GM19239 (cell line): ENCODE data around the gene FAM174C.
A peak's percentile ranks its signal among the peaks of the same experiment; 100 is the strongest.

ENCODE experiments used
- DNase-seq: peaks from one replicate; pipeline ENCODE4 v3.0.0; 2011; ENCODE audit warnings: low spot score; ENCODE audit not compliant: insufficient read length
- FAIRE-seq: peaks from 2 replicates; lab custom pipeline; 2011; peaks lifted over from hg19 to GRCh38; lab: Jason Lieb, UNC

Gene FAM174C

GRCh38 chr19:1259876-1260748 is 15.2 kb upstream of the FAM174C start:
- no peak for DNase-seq
- FAIRE-seq: peak; percentile 47

GRCh38 chr19:1260749-1261537 is 14.4 kb upstream of the FAM174C start:
- DNase-seq (peak; percentile 92), FAIRE-seq (peak; percentile 90)

- FAIRE-seq (no peak), DNase-seq (no peak)
Measured at GRCh38 chr19:1261538-1261797, 13.9 kb upstream of the FAM174C start.

- DNase-seq: no peak
- no peak for FAIRE-seq
Measured at GRCh38 chr19:1261798-1262622, 13.3 kb upstream of the FAM174C start.

GRCh38 chr19:1262623-1263123 is 12.7 kb upstream of the FAM174C start:
- no peak for FAIRE-seq
- DNase-seq: no peak

- peak; percentile 68 for FAIRE-seq
- DNase-seq: no peak
Measured at GRCh38 chr19:1263188-1263587, 12.1 kb upstream of the FAM174C start.

GRCh38 chr19:1264801-1265614 is 10.3 kb upstream of the FAM174C start:
- FAIRE-seq (peak; percentile 85), DNase-seq (no peak)

GRCh38 chr19:1265615-1266128 is 9.7 kb upstream of the FAM174C start:
- FAIRE-seq (no peak), DNase-seq (no peak)

- DNase-seq (no peak), FAIRE-seq (peak; percentile 44)
Measured at GRCh38 chr19:1266129-1266915, 9.0 kb upstream of the FAM174C start.

- no peak for FAIRE-seq
- DNase-seq: no peak
Measured at GRCh38 chr19:1266916-1267476, 8.3 kb upstream of the FAM174C start.

- FAIRE-seq: no peak
- no peak for DNase-seq
Measured at GRCh38 chr19:1267477-1268225, 7.7 kb upstream of the FAM174C start.

GRCh38 chr19:1268226-1269064 is 6.9 kb upstream of the FAM174C start:
- DNase-seq (no peak), FAIRE-seq (no peak)

GRCh38 chr19:1269065-1269477 is 6.3 kb upstream of the FAM174C start, which contains the start of gene CIRBP:
CIRBP (plus strand) TSS chr19:1269332; CDS start chr19:1270934, 1,602 bp downstream.
- FAIRE-seq: peak; percentile 98
- peak; percentile 97 for DNase-seq

GRCh38 chr19:1269478-1270212 is 5.7 kb upstream of the FAM174C start:
- DNase-seq: no peak
- FAIRE-seq: peak; percentile 73

- no peak for DNase-seq
- FAIRE-seq: peak; percentile 4
Measured at GRCh38 chr19:1270213-1270853, 5.0 kb upstream of the FAM174C start.
